HL-60 (cell line): ENCODE results near the gene ABCG2.

Source experiments
- DNase-seq, 2 experiments: peaks; one replicate each; pipeline ENCODE4 v3.0.0-alpha.2; 2010 to 2020; ENCODE audit warnings: low read depth in 1 of 2, low spot score in 1 of 2
- H3K27ac ChIP-seq: fragments of 250-450 bp; sonication (Bioruptor Pico); replicated peaks from 2 replicates; pipeline ENCODE4 v1.5.1; 2020; ENCODE audit warnings: mild to moderate bottlenecking, moderate library complexity
- H3K27me3 ChIP-seq: fragments of 250-450 bp; sonication (Bioruptor Pico); 2 replicates; pipeline ENCODE4 v1.5.1; 2021; ENCODE audit warnings: mild to moderate bottlenecking, moderate library complexity; ENCODE audit not compliant: insufficient read depth, poor library complexity, severe bottlenecking
- H3K4me3 ChIP-seq: replicated peaks from 2 replicates; pipeline ENCODE4 v1.5.1; 2011; ENCODE audit warnings: mild to moderate bottlenecking, control low read depth, low read length; ENCODE audit not compliant: insufficient read depth
- CTCF ChIP-seq: IDR thresholded peaks from one replicate; pipeline ENCODE4 v1.5.1; 2011; ENCODE audit warnings: low read length, control low read depth, inconsistent platforms; ENCODE audit not compliant: insufficient read depth
- GABPA ChIP-seq: IDR thresholded peaks from 2 replicates; pipeline ENCODE4 v1.6.1; 2012; ENCODE audit warnings: low read depth
- POLR2AphosphoS5 ChIP-seq: IDR thresholded peaks from 2 replicates; pipeline ENCODE4 v1.6.1; 2012; ENCODE audit warnings: low read depth
- REST ChIP-seq: IDR thresholded peaks from 2 replicates; pipeline ENCODE4 v1.6.1; 2012; ENCODE audit warnings: low read depth; ENCODE audit not compliant: insufficient replicate concordance
- SPI1 ChIP-seq: IDR thresholded peaks from 2 replicates; pipeline ENCODE4 v1.6.1; 2012; ENCODE audit warnings: low read depth, mild to moderate bottlenecking, borderline replicate concordance

ABCG2 gene

GRCh38 chr4:88062311-88062710, 96.1 kb downstream of the ABCG2 start:
- H3K4me3 ChIP-seq, result no peak overlapping the region
- no peaks in the 10 kb centered on the region for H3K27me3 ChIP-seq
- no peak for DNase-seq
- TF ChIP-seq REST (no peak), POLR2AphosphoS5 (no peak), CTCF (no peak), GABPA (no peak), SPI1 (no peak)
- H3K27ac ChIP-seq, result no peak overlapping the region

GRCh38 chr4:88060431-88060830, 98.0 kb downstream of the ABCG2 start:
- Histone ChIP-seq H3K27me3 (no peaks in the 10 kb centered on the region), H3K27ac (no peak overlapping the region), H3K4me3 (no peak overlapping the region)
- no peak for DNase-seq
- TF ChIP-seq CTCF (no peak), POLR2AphosphoS5 (no peak), REST (no peak), GABPA (no peak), SPI1 (no peak)

- no peak overlapping the region for H3K27ac ChIP-seq
- TF ChIP-seq CTCF (no peak), GABPA (no peak), SPI1 (no peak), POLR2AphosphoS5 (no peak), REST (no peak)
- no peaks in the 10 kb centered on the region for H3K27me3 ChIP-seq
Observed at GRCh38 chr4:88059766-88060165, 98.7 kb downstream of the ABCG2 start.

More at GRCh38 chr4:88059766-88060165, 98.7 kb downstream of the ABCG2 start:
- H3K4me3 ChIP-seq, result no peak overlapping the region
- no peak for DNase-seq
